Activated gamma-delta T cell (primary cell): ENCODE data around the gene SEMA4C.
A peak's percentile ranks its signal among the peaks of the same experiment; 100 is the strongest.

Experiments used
- DNase-seq: peaks from one replicate; lab custom pipeline; 2025; lab: John Stamatoyannopoulos, UW

The SEMA4C gene

DNA sequence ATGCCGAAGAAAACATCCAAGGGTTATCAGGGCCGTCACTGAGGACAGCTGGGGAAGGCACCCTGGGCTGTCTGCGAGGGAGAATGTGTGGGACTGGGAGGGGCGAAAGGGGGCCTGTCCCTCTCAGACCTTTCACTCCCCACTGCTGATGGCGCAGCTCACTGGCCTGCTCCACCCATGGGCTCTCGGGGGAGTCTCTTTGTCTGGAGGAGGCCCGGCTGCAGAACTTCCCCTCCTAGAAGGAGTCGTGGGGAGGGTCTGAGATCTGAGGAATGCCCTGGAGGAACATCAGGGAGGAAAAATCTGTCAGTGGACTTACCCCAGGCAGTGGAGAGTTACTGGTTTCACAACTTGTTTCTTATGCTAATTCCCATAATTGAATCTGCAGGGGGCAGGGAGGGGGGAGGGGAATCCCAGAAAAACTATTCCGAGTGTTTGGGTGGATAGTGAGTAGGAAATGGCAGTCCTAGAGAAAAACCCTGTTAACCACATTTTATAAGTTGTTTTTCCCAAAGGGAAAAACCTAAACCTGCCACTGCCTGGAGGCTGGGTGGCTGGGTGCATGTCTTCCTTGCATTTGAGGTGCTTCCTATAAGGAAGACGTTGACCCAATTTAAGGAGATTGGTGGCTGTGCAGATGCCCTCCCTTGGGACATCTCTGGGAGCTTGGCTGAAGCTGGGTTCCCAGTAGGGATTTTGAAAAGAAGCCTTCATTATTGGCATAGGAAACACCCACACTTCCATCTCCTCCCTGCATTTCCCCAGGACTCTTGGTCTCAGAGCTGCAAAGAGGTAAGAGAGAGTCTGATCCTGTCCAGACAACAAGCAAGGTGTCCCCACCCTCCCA, 11.7 kb upstream of the SEMA4C start:
- no peak for DNase-seq

GRCh38 chr2:96880891-96881273, 11.0 kb upstream of the SEMA4C start:
- no peak for DNase-seq

GRCh38 chr2:96879545-96880040, 9.7 kb upstream of the SEMA4C start:
- no peak for DNase-seq

GRCh38 chr2:96878796-96879544, 9.1 kb upstream of the SEMA4C start:
- DNase-seq: no peak

DNA sequence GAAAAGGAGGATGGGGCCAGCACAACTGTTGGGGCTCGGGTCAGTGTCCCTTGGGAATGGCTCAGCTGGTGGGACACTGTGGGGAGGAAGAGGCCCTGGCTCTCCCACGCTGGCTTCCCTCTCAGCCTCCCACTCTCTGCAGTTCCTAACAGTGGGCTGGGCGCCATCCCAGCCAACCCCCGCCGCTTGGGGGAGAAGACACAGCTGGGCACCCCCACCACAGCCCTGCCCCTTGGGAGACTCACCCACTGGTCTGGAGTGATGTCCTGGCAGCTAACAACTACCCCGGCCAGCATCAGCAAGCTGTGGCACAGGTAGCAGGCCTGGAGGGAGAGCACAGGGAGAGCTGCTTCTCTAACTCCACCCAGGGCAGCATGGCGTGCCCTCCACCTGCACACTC, 8.3 kb upstream of the SEMA4C start:
- no peak for DNase-seq

- DNase-seq: no peak
These were observed 7.8 kb upstream of the SEMA4C start for GRCh38 chr2:96877631-96878092.

DNA sequence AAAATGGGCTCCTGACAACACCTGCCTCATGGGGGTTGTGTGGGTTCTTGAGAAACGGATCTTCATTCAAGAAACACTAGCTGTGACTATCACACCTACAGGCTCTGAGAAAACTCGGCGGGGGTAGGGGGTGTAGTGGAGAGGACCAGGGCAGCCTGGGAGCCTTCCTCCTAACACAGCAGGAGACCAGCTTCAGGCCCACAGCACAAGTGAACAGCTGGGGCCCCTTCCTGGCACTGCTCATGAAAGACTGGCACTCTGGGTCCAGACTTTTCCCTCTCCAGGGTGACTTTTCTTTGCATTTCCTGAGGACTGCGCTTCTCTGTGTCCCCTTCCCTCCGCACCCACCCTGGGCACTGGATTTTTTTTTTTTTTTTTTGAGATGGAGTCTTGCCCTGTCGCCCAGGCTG, 7.2 kb upstream of the SEMA4C start:
- DNase-seq: no peak

DNA sequence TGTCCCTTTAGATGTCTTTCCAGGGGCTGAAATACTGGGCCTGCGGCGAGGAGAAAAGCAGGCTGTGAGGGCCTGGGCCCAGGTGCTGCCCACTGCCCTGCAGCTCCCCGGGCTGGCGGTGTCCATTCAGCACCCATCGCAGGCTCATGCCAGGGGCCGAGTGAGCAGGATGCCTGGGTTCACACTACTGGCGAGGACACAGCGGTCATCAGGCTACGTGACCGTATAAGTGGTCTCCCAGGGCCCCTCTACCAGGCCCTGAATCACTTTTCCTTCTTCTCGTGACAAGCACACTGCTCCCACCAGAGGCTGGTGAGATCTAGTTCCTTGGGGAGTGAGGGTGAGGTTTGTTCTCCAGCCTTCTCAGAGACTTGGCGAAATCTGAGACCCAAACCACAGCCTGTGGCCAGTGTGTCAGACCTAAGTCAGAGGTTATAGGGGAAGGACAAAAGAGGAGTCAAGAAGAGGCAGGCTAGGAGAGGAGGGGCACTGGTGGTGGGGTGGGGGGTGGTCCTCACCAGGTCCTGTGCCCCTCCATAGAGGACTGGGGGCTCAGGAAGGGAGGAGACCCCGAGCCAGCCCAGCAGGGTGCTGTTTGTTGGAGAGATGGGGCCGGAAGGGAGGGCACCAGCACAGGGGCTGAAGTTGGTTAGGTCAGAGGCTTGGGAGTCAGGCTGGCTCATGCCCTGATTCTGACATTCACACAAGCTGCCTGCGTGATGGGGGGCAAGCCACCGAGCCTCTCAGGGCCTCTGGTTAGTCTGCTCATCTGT, 6.6 kb upstream of the SEMA4C start:
- DNase-seq: no peak

DNA sequence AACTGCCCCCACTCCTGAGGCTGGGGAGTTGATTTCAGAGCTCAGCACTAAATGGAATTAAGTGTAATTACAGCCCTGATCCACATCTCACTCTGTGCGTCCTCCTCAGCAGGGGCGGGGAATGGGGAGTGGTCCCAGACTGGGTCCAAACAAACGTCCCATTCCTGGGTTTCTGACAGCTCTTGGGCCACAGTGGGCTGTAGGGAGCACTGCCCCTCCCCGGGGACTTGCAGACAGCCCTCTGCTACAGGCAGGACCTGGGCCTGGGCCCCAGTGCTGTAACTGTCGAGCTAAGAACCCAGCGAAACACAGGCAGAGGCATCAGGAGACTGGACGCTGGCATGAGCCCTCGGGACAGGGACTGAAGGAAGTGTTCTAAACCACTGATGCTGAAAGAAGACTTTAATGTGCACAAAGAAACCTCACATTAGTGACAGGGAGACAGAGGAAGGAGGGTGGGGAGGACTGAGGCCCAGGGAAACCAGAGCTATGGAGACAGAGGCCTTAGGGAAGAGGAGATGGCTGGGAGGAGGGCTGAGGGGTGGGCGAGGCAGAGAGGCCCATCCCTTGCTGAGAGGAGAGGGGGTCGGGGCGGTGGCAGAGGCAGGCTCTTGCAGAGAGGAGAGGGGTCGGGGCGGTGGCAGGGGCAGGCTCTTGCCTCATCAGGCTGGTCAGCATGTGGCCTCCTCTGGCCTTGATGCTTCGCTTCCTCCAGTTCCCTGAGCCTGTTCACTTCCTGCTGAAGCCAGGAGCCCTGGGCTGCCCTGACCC, 5.8 kb upstream of the SEMA4C start:
- DNase-seq: no peak

DNA sequence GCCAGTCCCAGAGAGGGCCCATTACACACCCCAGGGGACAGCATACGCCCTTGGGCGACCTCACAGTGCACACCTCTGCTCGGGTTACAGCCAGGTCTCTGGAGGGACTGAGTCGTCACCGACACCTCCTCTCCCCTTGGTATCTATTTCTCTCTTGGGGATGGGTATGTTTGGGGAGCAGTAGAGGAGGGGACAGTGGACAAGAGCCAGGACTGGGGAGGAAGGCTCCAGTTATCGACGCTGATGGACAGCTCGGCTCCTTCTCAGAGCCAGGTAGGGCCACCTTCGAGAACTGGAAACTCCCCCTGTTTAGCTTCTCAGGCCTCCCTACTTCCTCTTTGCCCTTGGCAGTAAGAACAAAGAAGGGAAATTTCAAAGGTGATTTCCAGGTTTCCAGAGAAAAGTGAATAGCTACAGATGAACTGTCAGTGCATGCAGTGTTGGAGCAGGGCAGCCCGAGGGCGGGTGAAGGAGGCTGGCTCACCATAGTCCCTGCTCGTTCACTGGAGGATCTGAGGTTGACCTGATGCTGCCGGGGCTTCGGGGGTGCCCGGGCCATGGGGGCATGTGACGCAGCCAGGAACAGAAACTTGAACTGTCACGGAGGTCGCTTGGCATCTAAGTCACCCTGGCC, 4.4 kb upstream of the SEMA4C start:
- no peak for DNase-seq

DNA sequence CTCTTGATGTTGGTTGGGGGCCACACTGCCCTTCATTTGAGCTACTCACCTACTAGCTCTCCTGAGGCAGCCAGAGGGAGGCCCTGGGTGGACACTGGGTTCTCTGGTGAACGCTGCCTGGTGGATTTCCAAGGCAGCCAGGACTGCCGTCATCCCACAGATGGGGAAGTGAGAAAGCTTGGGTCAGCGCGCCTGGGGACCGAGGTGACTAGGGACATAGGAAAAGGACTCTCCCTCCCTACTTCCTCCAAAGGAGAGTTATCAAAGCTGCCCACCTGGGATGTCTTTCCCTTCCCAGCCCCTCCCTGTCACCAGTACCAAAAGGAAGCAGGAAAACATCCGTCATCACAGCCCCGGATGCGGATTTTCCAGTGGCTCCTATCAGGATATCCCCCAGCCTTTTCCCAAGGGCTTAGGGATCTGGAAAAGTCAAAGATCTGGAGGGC, 3.8 kb upstream of the SEMA4C start:
- DNase-seq: no peak

- DNase-seq: no peak
These were observed 2.9 kb upstream of the SEMA4C start for GRCh38 chr2:96872591-96873349.

DNA sequence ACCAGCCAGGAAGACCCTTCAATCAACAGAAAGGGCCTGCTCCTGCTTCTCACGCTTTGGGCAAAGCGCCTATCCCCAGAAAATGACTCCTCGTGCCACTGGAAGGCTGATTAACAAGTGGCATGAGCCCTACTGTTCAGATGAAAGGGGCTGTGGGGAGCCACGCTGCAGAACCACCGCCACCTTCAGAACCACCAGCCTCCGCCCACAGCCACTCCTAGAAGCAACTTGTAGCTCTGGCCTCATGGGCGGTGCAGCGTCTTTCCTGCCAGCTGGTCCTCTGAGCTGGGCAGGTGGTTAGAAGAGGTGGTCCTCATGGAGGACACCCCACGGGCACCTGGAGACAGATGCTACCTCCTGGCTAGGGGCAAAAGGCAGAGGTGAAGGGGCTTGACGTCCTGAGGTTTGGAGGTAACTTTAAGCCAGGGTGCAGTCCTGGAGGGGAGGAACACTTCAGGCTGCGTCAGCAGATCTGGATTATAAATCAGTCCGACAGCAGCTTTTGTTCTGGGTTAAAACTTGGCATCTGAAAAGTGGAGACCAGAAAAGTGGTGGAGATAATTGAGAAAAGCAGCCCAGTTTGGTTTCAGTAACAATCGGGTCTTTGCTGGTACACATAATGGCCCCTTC, 861 bp upstream of the SEMA4C start:
- peak; percentile 46 for DNase-seq

DNA sequence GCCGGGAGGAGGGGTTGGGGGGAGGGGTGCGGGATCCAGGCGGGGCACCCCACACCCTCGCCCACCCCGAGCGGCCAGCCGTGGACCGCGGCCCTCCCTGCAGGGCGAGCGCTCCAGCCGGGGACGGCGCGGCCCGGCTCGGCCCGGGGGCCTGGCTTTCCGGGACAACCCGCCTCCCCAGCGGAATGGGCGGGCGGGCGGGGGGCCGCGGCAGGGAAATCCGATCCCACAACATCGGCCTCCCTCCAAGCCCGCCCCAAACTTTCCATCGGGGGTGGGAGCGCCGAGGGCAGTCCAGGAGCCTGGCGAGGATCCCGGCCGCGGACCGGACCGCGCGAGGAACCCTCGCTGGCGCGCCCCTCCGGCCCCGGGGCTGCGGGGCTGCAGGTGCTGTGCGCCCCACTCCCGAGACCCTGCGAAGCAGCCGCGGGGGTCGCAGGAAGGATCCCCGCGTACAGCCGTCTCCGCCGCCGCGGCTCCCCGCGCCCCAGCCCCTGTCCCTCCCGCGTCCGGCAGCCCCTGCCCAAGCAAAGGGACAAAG, 529 bp downstream of the SEMA4C start:
- DNase-seq: peak; percentile 24

- peak; percentile 58 for DNase-seq
These were observed 1.2 kb downstream of the SEMA4C start for GRCh38 chr2:96868555-96869280.

- peak; percentile 26 for DNase-seq
These were observed 1.9 kb downstream of the SEMA4C start for GRCh38 chr2:96867756-96868554.

DNA sequence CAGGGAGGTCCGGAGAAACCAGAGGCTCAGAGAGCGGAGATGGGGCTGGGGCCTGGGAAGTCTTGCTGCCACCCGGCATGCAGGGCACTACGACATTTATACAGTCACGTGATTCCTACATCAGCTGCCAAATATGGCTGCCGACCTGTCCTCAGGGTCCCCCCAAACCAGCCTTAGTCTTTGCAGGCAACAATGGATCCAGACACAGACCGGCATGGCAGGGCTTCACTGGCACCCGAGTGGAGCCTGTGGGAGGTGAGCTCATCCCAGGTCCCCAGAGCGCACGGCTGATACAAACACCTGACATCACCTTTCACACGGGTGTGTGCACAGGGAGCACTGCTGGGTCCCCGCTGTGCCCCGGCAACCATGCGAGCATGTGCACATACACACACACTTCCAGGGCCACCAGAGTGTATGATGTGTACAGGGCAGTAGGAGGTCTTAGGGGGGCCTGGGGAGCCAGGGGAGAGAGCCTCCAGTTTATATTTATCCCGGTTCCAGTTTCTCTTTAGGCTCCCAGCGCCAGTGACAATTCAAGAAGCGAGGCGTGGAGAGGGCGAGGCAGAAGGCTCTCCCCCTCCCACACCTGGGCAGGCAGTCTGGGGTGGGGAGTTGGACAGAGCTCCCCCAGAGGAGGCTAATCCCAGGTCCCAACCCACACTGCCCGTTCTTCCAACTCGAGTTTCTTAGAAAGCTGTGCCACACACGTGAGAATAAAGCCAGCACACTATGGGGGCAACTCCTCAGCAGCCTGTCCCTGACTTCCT, 2.7 kb downstream of the SEMA4C start:
- no peak for DNase-seq
